Measurements from ENCODE around the gene SH3BP4.

The SH3BP4 gene

DNA sequence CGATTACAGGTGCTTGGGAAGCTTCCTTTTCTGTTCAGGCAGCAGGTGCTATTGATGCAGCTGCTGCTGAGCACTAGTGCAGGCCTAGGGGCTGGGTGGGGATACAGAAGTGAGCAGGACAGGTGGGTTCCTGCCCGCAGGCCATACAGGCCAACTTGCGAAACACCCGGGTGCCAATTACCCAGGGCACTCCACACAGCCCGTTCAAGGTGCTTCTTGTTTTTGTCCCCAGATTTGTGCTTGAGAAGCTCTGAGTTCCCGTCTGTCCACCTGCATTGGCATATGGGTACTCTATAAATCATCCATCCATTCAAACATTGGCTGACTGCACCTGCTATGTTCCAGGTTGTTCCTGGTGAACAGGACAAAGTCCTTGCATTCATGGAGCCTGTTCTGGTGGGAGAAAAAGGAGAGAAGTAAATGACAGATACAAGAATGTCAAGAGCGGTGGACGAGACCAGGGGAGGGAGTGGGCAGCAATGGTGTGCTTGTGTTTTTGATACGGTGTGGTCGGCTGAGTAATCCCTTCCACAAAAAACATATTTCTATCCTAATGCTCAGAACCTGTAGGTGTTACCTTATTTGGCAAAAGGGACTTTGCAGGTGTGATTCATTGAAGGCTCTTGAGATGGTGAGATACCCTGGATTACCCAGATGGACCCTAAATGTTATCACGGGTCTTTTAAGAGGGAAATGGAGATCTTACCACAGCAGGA lies 31.4 kb downstream of the SH3BP4 start:
- Histone ChIP-seq H3K4me1 (ENCODE audit: control insufficient read depth in 1 of 2, insufficient read depth in 1 of 2, low read depth in 1 of 2, low read length in 1 of 2) (no peaks in the 10 kb centered on the region), H3K27ac (no peak overlapping the region), H3K4me3 (ENCODE audit: low read depth in 1 of 2, low read length in 1 of 2) (no peak overlapping the region)

DNA sequence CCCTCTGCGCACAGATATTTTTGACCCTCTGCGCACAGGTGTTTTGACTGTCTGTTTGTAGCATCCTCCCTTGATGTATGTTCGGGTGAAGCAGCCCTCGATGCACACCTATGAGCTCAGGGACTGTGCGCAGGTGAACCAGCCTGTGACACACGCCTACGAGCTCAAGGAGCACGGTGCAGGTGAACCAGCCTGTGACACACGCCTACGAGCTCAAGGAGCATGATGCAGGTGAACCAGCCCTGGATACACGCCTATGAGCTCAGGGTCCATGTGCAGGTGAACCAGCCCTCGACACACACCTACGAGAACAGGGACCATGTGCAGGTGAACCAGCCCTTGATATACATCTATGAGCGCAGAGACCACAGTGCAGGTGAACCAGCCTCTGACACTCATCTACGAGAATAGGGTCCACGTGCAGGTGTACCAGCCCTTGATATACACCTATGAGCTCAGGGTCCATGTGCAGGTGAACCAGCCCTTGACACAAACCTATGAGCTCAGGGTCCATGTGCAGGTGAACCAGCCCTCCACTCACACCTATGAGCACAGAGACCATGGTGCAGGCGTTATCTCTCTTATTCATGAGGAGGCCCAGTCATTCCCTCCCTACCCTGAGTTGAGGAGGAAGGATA lies 33.9 kb downstream of the SH3BP4 start:
- Histone ChIP-seq H3K27me3 (peaks cover 35% of the 10 kb centered on the region), H3K4me3 (ENCODE audit: low read depth in 1 of 2, low read length in 1 of 2) (no peak overlapping the region), H3K27ac (no peak overlapping the region), H3K4me1 (ENCODE audit: control insufficient read depth in 1 of 2, insufficient read depth in 1 of 2, low read depth in 1 of 2, low read length in 1 of 2) (peaks cover 0 to 3% of the 10 kb centered on the region in 2 experiments), H3K36me3 (no peaks in the 10 kb centered on the region), H3K9me3 (no peaks in the 10 kb centered on the region)
- no peak for TF ChIP-seq CTCF (IDR thresholded peaks at IDR 0.05)

More for the DNA sequence above, 31.4 kb downstream of the SH3BP4 start:
- no peak for TF ChIP-seq CTCF (IDR thresholded peaks at IDR 0.05)
- peaks cover 38% of the 10 kb centered on the region for H3K27me3 ChIP-seq
- no peaks in the 10 kb centered on the region for H3K9me3 ChIP-seq
- no peaks in the 10 kb centered on the region for H3K36me3 ChIP-seq

DNA sequence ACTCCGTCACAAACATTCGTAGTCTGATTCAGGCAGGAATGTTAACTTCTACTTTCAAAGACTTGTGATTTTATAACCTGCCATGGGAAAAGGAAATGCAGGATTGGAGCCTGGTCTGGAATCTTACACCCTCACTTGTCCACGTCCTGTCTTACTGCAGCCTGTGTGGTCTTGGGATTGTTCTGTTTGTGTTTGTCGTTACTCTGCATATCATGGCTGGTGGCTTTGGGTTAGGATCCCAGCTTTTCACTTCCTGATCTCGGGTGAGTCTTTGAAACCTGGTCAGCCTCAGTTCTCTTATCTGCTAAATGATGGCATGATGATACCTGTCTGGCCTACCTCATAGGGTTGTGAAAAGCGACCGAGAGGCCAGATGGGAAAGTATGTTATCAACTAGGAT lies 34.6 kb downstream of the SH3BP4 start:
- Histone ChIP-seq H3K27ac (no peak overlapping the region), H3K4me3 (ENCODE audit: low read depth in 1 of 2, low read length in 1 of 2) (no peak overlapping the region), H3K27me3 (peaks cover 28% of the 10 kb centered on the region), H3K9me3 (no peaks in the 10 kb centered on the region), H3K36me3 (no peaks in the 10 kb centered on the region), H3K4me1 (ENCODE audit: control insufficient read depth in 1 of 2, insufficient read depth in 1 of 2, low read depth in 1 of 2, low read length in 1 of 2) (peaks cover 0 to 3% of the 10 kb centered on the region in 2 experiments)
- TF ChIP-seq CTCF (IDR thresholded peaks at IDR 0.05): no peak

GRCh38 chr2:234986876-234987720 lies 35.3 kb downstream of the SH3BP4 start:
- peaks cover 0 to 3% of the 10 kb centered on the region in 2 experiments for H3K4me1 ChIP-seq (ENCODE audit: control insufficient read depth in 1 of 2, insufficient read depth in 1 of 2, low read depth in 1 of 2, low read length in 1 of 2)
- peaks cover 21% of the 10 kb centered on the region for H3K27me3 ChIP-seq
- no peak for TF ChIP-seq CTCF (IDR thresholded peaks at IDR 0.05)
- H3K36me3 ChIP-seq: no peaks in the 10 kb centered on the region
- no peaks in the 10 kb centered on the region for H3K9me3 ChIP-seq
- H3K27ac ChIP-seq: no peak overlapping the region
- H3K4me3 ChIP-seq (ENCODE audit: low read depth in 1 of 2, low read length in 1 of 2): no peak overlapping the region

GRCh38 chr2:234987754-234988153 lies 35.9 kb downstream of the SH3BP4 start:
- Histone ChIP-seq H3K4me3 (ENCODE audit: low read depth in 1 of 2, low read length in 1 of 2) (no peak overlapping the region), H3K36me3 (no peaks in the 10 kb centered on the region), H3K27me3 (peaks cover 16% of the 10 kb centered on the region), H3K4me1 (ENCODE audit: control insufficient read depth in 1 of 2, insufficient read depth in 1 of 2, low read depth in 1 of 2, low read length in 1 of 2) (peaks cover 0 to 3% of the 10 kb centered on the region in 2 experiments), H3K9me3 (no peaks in the 10 kb centered on the region), H3K27ac (no peak overlapping the region)
- TF ChIP-seq CTCF (IDR thresholded peaks at IDR 0.05): no peak

Data from neutrophil (primary cell).